Activated CD4-positive, alpha-beta T cell treated with anti-CD3 and anti-CD28 coated beads for 36 hours (primary cell): Measurements from ENCODE around the gene EEA1. TPM values are rescaled to one million over a fixed set of nuclear protein-coding genes. Genes with fewer than 3 reads are reported as not detected.

Source experiments
- ATAC-seq: fragments of 200-7000 bp; cut with Tn5 transposase; one replicate; pipeline ENCODE4 v1.10.0; 2021; ENCODE audit warnings: mild to moderate bottlenecking, moderate library complexity
- CTCF ChIA-PET: fragments of 350-600 bp; sonication (Branson Sonifier 250); formaldehyde crosslinking; loops from one replicate; lab custom pipeline; 2021; ENCODE audit warnings: antibody characterized with exemption; lab: Charles Lee
- POLR2A ChIA-PET: fragments of 350-600 bp; sonication (Branson Sonifier 250); formaldehyde crosslinking; loops from one replicate; lab custom pipeline; 2021; ENCODE audit warnings: antibody characterized with exemption, inconsistent platforms; lab: Charles Lee
- DNase-seq: peaks from one replicate; pipeline ENCODE4 v3.0.0-alpha.2; 2020
- H3K27ac Mint-ChIP-seq: one replicate; pipeline ENCODE4 v1.8.0; 2021; ENCODE audit warnings: mixed read lengths
- H3K27me3 Mint-ChIP-seq: one replicate; pipeline ENCODE4 v1.8.0; 2021; ENCODE audit warnings: mixed read lengths
- H3K36me3 Mint-ChIP-seq: one replicate; pipeline ENCODE4 v1.8.0; 2021; ENCODE audit warnings: low read depth, mixed read lengths
- H3K4me1 Mint-ChIP-seq: one replicate; pipeline ENCODE4 v1.8.0; 2021; ENCODE audit warnings: mixed read lengths
- H3K4me3 Mint-ChIP-seq: one replicate; pipeline ENCODE4 v1.8.0; 2021; ENCODE audit warnings: mild to moderate bottlenecking, moderate library complexity, mixed read lengths
- H3K9me3 Mint-ChIP-seq: one replicate; pipeline ENCODE4 v1.8.0; 2021; ENCODE audit warnings: low read depth, mixed read lengths
- intact Hi-C, 2 experiments: fragments of 100-400 bp; cut with DNase I in 1 of 2; cut with micrococcal nuclease in 1 of 2; formaldehyde crosslinking; loops; one replicate each; pipeline versions ENCODE4 v1.14.2 to v1.15.1; 2022 to 2024; cut with DNase I, micrococcal nuclease
- total RNA-seq, 2 experiments: library from RNA; stranded (reverse); gene quantifications; one replicate each; pipeline ENCODE4 v1.2.3, GENCODE V29; 2021

Gene EEA1
- total RNA-seq, 2 experiments from 2014 or later = 20.2 to 33.2 TPM

- H3K27me3 Mint-ChIP-seq = no peaks in the 10 kb centered on the region
- no peak overlapping the region for H3K4me3 Mint-ChIP-seq
- no peaks in the 10 kb centered on the region for H3K4me1 Mint-ChIP-seq
- CTCF ChIA-PET = interaction anchor here (1.0 kb wide), 1 partner anchor 9 kb away, joined by 3 read pairs; no protein-coding TSS in a partner anchor
- no peak overlapping the region for H3K27ac Mint-ChIP-seq
- H3K36me3 Mint-ChIP-seq = peaks cover 23% of the 10 kb centered on the region
- no peak for DNase-seq
- POLR2A ChIA-PET = interaction anchor here (0.6 kb wide), 1 partner anchor 1202 kb away, joined by 5 read pairs; no protein-coding TSS in a partner anchor
- no peak for ATAC-seq
- intact Hi-C loops = no loop called here
- H3K9me3 Mint-ChIP-seq = no peaks in the 10 kb centered on the region
Measured at GRCh38 chr12:92778525-92778924, 150.6 kb downstream of the EEA1 start.

- no peak for DNase-seq
- Mint-ChIP-seq H3K27me3 (no peaks in the 10 kb centered on the region), H3K9me3 (no peaks in the 10 kb centered on the region), H3K27ac (no peak overlapping the region), H3K36me3 (peaks cover 19% of the 10 kb centered on the region), H3K4me1 (peaks cover under 1% of the 10 kb centered on the region), H3K4me3 (no peak overlapping the region)
- ATAC-seq = no peak
- CTCF ChIA-PET = no interaction called here
- POLR2A ChIA-PET = no interaction called here
- intact Hi-C loops = no loop called here
Measured at GRCh38 chr12:92775416-92775815, 153.7 kb downstream of the EEA1 start.

GRCh38 chr12:92771001-92771400, 158.1 kb downstream of the EEA1 start:
- H3K27ac Mint-ChIP-seq = no peak overlapping the region
- H3K36me3 Mint-ChIP-seq = peaks cover 5% of the 10 kb centered on the region
- H3K4me1 Mint-ChIP-seq = peaks cover 15% of the 10 kb centered on the region
- ChIA-PET CTCF (no interaction called here), POLR2A (interaction anchor here (0.9 kb wide), 1 partner anchor 62 kb away, joined by 4 read pairs; no protein-coding TSS in a partner anchor)
- no peak overlapping the region for H3K4me3 Mint-ChIP-seq
- DNase-seq = no peak
- intact Hi-C loops = no loop called here
- no peaks in the 10 kb centered on the region for H3K9me3 Mint-ChIP-seq
- no peak for ATAC-seq
- H3K27me3 Mint-ChIP-seq = no peaks in the 10 kb centered on the region

DNA sequence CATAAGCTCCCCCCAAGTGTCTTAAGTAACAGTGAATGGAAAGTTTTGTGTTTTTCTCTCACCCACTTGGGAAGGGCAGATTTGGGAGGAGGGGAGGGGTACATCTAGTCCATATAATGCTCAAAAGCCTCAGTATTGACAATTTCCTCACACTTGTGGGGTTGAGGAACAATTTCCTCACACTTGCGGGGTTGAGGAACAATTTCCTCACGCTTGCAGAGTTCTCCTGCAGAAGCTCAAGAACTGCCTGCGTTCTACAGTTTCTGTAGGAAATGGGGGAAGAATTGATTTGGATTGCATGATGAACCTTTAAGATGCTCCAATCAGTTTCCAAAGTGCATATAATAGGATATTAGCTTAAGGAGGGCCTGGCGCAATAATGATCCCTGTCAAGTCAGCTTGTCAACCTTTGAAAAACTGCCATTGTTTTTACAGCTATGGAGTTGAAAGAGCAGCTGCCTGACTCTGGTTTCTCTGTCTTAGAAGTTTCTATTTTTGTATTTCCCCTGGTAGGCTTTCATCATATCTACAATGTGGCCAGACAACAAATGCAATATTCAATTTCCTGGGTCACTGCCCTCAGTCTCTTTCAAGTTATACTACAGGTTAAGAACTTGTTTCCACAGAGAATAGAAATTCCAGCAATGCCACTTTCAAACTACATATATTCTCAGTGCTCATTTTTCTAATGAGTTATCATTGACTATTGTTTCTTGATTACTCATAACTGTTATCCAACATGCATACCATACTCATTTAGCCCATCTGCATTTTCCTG, 159.8 kb downstream of the EEA1 start:
- H3K36me3 Mint-ChIP-seq = peaks cover 1% of the 10 kb centered on the region
- H3K27me3 Mint-ChIP-seq = no peaks in the 10 kb centered on the region
- H3K4me1 Mint-ChIP-seq = peaks cover 15% of the 10 kb centered on the region
- POLR2A ChIA-PET = no interaction called here
- CTCF ChIA-PET = interaction anchor here (0.8 to 1.4 kb wide), 5 partner anchors 10 to 1333 kb away, joined by 3 to 6 read pairs (median 5); no protein-coding TSS in a partner anchor
- H3K9me3 Mint-ChIP-seq = no peaks in the 10 kb centered on the region
- peak; percentile 64 for ATAC-seq
- intact Hi-C loops = no loop called here
- DNase-seq = no peak
- H3K4me3 Mint-ChIP-seq = no peak overlapping the region
- H3K27ac Mint-ChIP-seq = no peak overlapping the region

GRCh38 chr12:92765871-92766270, 163.2 kb downstream of the EEA1 start:
- Mint-ChIP-seq H3K27ac (no peak overlapping the region), H3K9me3 (no peaks in the 10 kb centered on the region), H3K4me1 (peaks cover 15% of the 10 kb centered on the region), H3K36me3 (no peaks in the 10 kb centered on the region), H3K4me3 (no peak overlapping the region), H3K27me3 (no peaks in the 10 kb centered on the region)
- no peak for ATAC-seq
- CTCF ChIA-PET = interaction anchor here (0.8 kb wide), 1 partner anchor 9 kb away, joined by 3 read pairs; no protein-coding TSS in a partner anchor
- no peak for DNase-seq
- POLR2A ChIA-PET = no interaction called here
- intact Hi-C loops = no loop called here

DNA sequence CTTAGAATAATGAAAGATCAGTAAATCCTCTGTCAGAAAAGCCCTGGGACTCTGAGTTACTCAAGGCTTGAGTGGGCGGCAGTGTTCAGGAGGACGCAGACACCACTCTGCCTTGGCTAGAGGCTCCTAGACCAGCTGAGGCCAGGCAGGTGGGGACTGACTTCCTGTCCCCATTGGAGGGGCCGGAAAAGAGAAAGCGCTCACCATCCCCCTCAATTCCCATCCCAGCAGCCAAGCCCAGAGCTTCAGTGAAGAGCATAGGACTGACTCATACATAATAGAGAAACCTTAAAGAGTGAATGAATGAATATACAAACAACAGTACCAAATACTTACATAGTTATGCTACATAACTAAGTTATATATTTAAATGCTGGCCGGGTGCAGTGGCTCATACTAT, 164.3 kb downstream of the EEA1 start:
- ATAC-seq (no peak), DNase-seq (no peak)
- Mint-ChIP-seq H3K27me3 (no peaks in the 10 kb centered on the region), H3K4me3 (no peak overlapping the region), H3K36me3 (no peaks in the 10 kb centered on the region), H3K4me1 (peaks cover 10% of the 10 kb centered on the region), H3K9me3 (no peaks in the 10 kb centered on the region), H3K27ac (no peak overlapping the region)
- intact Hi-C loops = no loop called here
- ChIA-PET POLR2A (no interaction called here), CTCF (interaction anchor here (0.6 kb wide), 1 partner anchor 213 kb away, joined by 4 read pairs; no protein-coding TSS in a partner anchor)

DNA sequence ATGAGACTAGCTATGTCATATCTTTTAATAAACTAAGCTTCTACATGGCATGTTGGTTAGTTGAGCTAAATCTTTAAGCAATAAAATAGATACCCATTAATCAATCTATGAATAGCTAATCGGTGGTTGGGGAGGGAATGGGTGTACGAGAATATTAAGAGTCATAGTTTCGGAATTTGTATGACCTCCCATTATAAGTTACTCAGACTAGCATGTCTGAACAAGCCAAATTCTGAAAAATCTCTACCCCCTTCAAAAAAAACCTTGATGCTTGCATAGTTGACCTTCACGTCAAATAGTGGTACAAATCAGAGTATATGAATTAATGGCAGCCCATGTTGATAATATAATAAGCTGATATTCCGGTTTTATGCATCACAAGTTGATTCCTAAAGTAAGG, 166.3 kb downstream of the EEA1 start:
- H3K4me1 Mint-ChIP-seq = no peaks in the 10 kb centered on the region
- ATAC-seq (no peak), DNase-seq (no peak)
- H3K27ac Mint-ChIP-seq = no peak overlapping the region
- CTCF ChIA-PET = no interaction called here
- no peak overlapping the region for H3K4me3 Mint-ChIP-seq
- H3K9me3 Mint-ChIP-seq = no peaks in the 10 kb centered on the region
- H3K36me3 Mint-ChIP-seq = no peaks in the 10 kb centered on the region
- POLR2A ChIA-PET = no interaction called here
- peaks cover 7% of the 10 kb centered on the region for H3K27me3 Mint-ChIP-seq
- intact Hi-C loops = no loop called here

- Mint-ChIP-seq H3K9me3 (no peaks in the 10 kb centered on the region), H3K27ac (no peak overlapping the region), H3K4me3 (no peak overlapping the region), H3K27me3 (peaks cover 10% of the 10 kb centered on the region), H3K36me3 (no peaks in the 10 kb centered on the region), H3K4me1 (no peaks in the 10 kb centered on the region)
- ATAC-seq (peak; percentile 36), DNase-seq (no peak)
- ChIA-PET CTCF (interaction anchor here (0.8 to 1.2 kb wide), 4 partner anchors 12 to 340 kb away, joined by 3 to 4 read pairs (median 4); no protein-coding TSS in a partner anchor), POLR2A (no interaction called here)
- intact Hi-C loops = no loop called here
Measured at GRCh38 chr12:92759634-92760268, 169.3 kb downstream of the EEA1 start.

DNA sequence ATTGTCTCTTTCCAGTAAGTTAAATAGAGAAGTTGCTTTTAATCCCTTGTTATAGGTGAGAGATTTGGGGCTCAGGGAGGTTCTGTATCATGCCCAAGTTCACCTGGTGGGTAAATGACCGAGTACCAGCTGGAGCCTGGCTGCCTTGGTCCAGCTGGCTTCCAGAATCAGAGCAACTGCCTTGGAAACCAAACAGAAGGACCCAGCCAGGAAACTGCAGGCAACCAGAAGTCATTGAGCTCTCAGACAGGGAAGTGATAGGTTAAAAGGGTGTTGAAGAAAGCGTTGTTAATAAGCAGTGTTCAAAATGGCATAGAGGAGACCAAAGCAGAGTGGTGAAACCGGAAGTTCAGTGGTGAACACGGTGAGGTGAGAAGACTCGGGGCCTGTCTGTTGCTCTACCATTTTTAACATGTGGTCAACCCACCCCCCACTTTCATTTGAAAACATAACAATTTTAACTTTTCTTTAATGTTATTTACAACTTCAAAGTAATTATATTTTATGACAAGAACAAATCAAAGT, 171.4 kb downstream of the EEA1 start:
- Mint-ChIP-seq H3K36me3 (no peaks in the 10 kb centered on the region), H3K9me3 (no peaks in the 10 kb centered on the region), H3K27me3 (peaks cover 10% of the 10 kb centered on the region), H3K4me1 (no peaks in the 10 kb centered on the region), H3K4me3 (no peak overlapping the region), H3K27ac (no peak overlapping the region)
- ATAC-seq (no peak), DNase-seq (no peak)
- ChIA-PET POLR2A (no interaction called here), CTCF (interaction anchor here (0.6 kb wide), 1 partner anchor 748 kb away, joined by 3 read pairs; no protein-coding TSS in a partner anchor)
- intact Hi-C loops = no loop called here

DNA sequence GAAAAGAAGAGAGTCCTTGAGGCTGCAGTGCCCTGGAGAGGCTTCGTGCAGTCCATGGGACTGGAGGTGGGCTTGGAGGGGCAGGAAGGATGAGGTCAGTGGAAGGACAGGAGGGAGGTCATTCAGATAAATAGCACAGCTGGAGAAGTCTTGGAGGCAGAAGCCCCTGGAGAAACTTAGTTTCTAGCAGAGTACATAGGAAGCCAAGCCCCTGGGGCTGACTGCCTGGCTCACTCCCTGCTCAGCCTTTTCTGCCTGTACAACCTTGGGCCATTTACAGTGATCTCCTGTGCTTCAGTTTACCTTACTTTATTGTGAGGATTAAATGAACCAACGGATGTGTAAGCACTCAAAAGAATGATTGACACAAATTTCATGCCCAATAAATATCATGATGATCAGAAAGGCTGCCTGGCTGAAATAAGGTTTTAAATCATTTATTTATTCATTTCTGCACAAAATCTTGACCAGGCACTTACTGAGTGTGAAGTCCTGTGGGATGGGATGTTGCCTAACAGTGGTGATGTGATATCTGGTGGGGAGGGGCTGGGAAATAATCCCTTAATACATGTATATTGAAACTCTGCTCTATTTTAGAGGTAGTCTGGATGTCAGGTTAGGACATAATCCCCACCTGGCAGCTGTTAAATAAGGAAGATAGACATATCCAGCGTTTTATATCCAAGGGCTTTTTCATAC, 172.0 kb downstream of the EEA1 start:
- DNase-seq = no peak
- ChIA-PET CTCF (interaction anchor here (0.9 kb wide), 1 partner anchor 9 kb away, joined by 3 read pairs; no protein-coding TSS in a partner anchor), POLR2A (no interaction called here)
- ATAC-seq = no peak
- no peak overlapping the region for H3K27ac Mint-ChIP-seq
- H3K9me3 Mint-ChIP-seq = no peaks in the 10 kb centered on the region
- H3K4me3 Mint-ChIP-seq = no peak overlapping the region
- intact Hi-C loops = no loop called here
- H3K27me3 Mint-ChIP-seq = peaks cover 10% of the 10 kb centered on the region
- H3K36me3 Mint-ChIP-seq = no peaks in the 10 kb centered on the region
- H3K4me1 Mint-ChIP-seq = no peaks in the 10 kb centered on the region
